ENCODE data around the gene ZNF175.

The ZNF175 gene

GRCh38 chr19:51570962-51571575 lies at the start of gene ZNF175:
TSS of gene ZNF175 (plus strand) at chr19:51571283. CDS start at chr19:51573330, 2,047 bp downstream.
- DNase-seq = peak; percentile 91

DNA sequence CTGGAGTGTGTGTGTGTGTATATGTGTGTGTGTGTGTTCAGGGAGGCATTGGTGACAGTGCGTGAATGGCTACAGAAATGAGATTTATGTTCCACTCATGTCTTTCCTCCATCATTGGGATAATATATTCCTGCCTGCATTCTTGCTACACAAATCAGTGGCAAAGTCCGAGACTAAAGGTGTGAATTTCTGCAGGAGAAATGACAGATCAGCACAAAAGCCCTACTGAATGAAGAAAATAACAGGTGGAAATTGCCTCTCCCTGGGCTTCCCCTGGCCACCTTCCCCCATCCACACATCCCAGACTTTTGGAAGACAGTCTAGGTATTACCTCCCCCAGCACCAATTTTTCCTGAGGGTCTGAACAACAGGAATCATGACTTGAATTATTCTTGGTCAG lies 49.7 kb upstream of the ZNF175 start:
- DNase-seq = no peak

GRCh38 chr19:51521781-51522180 lies 49.3 kb upstream of the ZNF175 start:
- no peak for DNase-seq

- DNase-seq = no peak
Observed at GRCh38 chr19:51524666-51525264, 46.3 kb upstream of the ZNF175 start.

DNA sequence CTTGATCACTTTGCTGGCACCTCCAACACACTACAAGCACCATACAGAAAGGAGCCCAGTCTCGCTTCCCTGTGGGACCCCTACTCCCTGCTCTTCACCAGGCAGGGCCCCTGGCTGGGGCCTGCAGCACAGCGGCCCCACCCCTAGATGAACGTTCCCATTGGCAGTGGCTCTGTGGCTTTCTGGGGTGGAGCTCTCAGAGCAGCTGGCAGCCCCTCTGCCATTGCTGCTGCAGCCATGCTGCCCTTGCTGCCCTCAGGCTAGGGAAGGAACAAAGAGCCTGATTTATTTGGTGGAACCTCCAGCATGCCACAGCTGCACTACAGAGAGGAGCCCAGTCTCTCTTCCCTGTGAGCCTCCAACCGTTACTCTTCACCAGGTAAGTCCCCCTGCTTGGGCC lies 45.4 kb upstream of the ZNF175 start:
- no peak for DNase-seq

DNA sequence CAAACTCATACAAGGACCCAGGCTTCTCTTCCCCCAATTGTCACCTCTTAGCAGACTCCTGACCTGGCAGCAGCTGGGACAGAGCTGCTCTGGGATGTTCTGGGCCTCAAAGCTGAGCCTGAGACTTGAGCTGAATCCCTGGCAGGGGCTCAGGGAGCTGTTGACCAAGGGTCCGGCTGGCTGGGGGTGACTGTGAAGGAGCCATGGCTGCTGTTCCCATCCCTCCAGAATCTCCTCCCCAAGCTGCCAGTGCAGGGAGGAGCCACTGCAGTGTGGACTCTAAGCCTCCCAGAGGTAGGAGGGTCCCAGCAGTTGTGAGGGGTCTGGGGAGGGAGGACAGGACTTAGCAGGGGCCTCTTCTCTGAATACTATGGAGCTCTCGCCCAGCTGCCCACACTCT lies 41.8 kb upstream of the ZNF175 start:
- no peak for DNase-seq

DNA sequence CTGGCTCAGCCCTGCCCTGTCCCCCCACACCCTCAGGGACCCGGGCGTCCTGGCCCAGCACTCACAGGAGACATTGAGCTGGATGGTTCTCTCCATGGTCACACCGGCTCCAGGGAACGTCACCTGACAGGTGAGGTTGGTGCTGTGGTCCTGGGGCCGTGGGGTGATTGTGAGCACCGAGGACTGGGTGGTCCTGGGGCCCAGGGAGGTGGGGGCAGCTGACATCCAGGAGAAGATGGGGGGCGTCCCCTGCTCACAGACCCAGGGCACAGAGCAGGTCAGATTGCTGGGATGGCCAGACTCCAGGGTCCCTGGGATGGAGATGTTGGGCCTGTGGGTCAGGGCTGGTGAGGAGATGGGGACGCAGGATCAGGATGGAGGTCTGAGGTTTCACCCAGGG lies 40.5 kb upstream of the ZNF175 start:
- no peak for DNase-seq

DNA sequence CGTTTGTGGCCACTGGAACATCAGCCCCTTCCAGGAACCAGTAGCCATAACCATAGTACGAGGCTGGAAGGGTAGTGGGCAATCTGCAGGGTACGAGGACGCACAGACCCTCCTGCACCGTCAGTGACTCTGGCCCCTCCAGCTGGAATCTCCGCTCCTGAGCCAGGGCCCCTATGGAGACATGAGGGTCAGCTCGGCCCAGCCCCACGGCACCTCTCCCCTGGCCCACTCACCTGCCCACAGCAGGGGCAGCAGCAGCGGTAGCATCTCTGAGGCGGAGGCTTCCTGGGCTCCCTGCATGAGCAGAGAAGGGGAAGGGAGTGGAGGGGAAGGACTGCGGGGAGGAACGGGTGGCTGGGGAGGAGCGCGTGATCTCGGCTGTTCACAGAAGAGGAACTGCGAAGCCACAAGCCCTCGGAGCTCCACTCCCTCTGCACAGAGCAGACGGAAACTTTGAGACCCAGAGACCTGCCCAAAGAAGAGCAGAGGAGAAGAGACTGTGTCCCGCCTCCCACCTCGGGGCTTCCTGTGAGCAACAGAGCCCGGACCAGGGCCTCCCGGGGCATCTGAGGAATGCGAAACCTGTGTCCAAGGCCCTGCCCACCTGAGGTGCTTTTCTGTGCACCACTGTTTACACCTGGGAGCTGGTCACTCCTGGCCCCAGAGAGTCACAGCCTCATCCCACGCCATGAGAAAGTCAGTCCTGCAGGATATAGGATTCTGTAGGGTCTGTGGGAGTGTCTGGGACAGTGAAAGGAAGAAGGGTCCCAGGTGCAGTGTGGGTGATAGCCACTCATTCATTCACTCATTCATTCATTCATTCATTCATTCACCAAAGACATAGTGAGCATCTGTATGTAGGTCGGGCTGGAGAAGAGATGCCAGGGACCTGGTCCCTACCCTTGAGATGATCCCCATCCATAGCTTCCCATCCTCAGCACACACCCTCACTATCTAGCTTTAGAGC lies 39.5 kb upstream of the ZNF175 start, which contains the start of gene SIGLEC6:
TSS of gene SIGLEC6 (minus strand) at position 322 of the 967 bp plus-strand sequence. CDS start at position 300, 22 bp downstream.
- peak; percentile 29 for DNase-seq

DNA sequence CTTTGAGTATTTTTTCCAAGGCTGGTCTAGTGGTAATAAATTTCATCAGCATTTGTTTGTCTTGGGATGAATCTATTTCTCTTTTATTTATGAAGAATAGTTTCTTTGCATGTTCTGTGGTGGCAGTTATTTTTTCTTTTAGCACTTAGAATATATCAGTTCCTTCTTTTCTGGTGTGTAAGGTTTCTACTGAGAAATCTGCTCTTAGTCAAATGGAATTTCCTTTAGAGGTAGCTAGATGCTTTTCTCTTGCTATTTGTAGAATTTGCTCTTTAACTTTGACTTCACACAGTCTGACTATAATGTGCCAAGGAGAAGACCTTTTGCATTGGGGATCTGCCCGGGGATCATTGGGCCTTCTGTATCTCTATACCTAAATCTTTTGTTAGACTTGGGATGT lies 35.5 kb upstream of the ZNF175 start:
- DNase-seq = no peak

GRCh38 chr19:51539821-51540366 lies 31.2 kb upstream of the ZNF175 start:
- DNase-seq = no peak

- no peak for DNase-seq
Observed at GRCh38 chr19:51541458-51542357, 29.4 kb upstream of the ZNF175 start.

- no peak for DNase-seq
Observed at GRCh38 chr19:51542699-51543098, 28.4 kb upstream of the ZNF175 start.

DNA sequence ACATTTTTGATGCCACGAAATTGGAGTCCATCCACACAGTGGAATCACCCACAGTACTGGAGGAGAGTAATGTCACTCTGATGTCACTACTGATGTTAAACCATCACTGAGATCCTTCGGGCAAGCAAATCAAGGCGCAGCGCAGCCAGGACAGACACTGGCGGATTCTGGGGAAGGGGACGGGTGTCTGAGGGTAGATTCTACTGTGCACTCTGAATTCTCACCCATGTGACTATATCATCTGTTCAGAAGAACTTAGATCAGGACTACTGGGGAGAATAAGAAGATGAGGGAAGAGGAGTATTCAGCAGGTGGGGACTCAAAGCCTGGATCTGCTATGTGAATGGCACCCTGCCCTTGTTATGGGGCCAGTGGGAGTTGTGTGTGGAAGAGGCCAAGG lies 27.0 kb upstream of the ZNF175 start:
- no peak for DNase-seq

DNA sequence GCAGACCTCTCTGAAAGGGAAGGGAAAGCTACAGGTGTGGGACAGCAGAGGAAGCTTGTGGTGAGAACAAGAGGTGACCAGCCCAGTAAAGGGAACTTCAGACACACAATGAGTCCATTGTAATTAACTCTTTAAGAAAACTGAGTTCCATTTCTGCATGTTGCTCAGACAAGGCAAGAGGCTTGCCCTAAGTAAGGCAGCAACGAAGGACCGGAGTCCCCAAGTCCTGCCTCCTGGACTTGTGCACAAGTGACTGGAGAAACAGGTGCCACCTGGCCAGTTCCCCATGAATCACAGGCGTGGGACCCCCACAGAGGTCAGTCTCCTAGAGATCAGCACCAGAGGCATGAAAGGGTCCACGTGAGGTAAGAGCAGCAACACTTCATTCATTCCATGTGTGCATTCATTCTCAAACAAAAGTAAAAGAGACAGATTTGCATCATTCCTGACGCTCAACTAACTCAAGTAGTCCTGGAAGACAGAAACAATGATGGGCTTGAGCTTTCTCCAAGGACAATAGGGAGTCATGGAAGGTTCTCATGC lies 24.9 kb upstream of the ZNF175 start:
- DNase-seq = no peak

DNA sequence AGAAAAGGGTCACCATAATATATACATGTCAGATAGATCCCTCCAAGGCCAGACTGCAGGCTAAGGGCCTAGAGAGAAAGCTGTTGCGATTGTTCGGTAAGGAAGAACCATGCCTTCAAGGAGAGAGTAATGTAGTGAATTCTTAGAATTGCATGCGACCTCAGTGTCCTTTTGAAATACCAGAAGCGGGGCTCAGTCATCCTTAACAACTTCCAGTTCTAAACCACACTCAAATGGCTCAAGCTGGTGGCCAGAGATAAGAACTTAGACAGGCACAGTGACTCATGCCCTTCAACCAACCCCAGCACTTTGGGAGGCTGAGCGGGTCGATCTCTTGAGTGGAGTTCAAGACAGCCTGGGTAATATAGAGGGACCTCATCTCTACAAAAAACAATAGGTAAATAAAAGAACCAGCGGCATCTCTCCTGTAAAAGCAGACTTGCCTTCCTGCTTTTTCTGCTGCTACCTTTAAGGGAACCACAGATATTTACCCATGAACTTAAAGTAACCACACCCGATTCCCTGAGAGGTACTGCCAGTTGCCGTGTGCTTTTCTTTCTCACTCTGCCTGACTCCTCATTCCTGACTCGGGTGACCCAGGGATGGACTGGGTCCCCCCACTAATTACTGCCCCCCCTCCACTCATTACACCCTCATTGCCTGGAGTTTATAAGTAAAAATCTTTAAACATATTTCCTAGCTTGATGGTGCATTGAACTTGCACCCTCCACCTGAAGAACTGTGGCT lies 24.3 kb upstream of the ZNF175 start:
- DNase-seq = peak; percentile 4

DNA sequence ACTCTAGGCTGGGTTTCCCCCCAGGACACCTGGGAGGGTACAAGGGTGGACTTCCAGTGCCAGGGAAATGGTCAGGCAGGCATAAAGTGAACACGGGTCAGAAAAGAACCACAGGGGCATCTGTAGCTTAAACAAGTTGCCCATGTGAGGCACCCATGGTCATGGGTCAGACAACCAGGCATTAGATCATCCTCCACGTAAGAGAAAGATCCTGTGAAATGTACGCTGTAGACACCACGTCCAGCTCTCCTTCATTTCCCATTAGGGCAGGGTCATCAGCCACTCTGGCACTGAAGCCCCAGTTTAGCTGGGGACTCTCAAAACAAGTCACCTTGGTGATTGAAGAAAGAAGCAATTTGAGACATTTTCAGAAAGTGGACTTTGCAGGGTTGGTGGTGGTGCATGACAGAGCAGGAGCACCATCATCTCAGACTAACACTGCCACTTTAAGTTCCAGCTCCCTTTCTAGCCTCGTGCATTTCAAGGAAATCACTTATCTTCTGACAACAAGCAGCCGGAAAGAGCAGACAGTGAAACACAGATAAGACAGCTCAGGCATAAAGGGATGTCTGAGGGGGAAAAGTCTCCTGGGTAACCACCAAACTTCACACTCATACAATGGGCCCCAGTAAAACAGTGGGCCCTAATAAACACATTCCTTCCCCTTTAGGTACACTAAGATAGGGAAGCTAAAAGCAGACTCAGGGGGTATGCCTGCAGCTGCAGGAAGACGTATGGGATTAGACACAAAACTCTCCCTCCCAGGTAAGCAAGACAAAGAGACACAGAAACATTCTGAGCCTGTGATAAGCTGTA lies 23.5 kb upstream of the ZNF175 start:
- no peak for DNase-seq

DNA sequence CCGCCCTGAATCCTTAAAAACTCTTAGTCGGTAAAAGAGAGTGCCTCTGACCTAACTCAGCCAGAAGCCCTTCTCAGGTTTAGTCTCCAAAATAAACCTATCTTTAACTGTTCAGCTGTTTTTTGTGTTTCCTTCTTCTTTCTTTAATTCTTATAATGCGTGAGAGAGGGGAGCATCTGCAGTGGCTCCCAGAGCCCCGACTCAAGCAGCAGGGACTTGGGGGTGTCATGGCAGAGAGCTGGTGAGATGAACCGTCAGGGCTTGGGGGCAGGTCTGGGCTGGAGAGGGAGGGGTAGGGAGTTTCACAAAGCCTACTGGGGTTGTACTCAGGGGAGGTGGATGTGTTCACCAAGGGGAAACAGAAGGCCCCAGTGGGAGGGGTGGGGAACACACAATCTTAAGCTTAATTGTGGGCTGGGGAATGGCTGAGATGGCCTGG lies 22.9 kb upstream of the ZNF175 start:
- DNase-seq = no peak

GRCh38 chr19:51548891-51549305 lies 22.2 kb upstream of the ZNF175 start:
- DNase-seq = no peak

DNA sequence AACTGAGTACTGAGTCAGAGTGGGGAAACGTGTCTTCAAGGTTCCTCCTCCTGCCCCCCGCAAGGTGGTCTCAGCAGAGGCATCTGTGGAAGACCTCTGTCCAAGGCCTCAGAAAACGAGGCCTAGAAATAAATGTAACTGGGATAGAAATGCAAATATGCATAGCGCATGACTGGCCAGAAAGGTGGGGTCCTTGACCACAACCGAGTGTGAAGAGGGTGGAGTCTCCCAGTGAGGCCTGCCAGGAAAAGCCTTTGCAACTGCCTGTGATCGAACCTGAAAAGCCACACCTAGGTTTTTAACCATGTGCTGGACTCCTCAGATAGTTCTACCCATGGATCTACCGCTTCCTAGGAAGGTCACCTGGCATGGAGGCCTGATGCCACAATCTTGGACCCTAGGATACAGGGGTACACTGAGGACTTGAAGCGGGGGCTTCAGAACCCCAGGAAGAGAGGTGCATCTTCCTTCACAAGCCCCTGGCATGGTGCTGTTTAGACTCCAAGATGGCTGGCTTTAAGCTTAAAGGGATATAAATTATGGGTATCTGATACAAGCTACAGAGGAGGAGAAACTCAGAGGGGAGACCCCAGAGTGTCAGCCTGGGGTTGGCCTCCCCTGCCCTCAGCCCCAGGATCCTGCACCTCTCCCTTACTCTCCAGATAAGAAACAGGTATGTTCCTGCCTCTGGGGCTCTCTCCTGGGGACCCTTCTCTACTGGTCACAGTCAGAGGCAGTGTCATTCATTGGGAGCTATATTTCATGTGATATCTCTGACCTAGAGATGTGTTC lies 21.4 kb upstream of the ZNF175 start:
- DNase-seq = no peak
